ENCODE measurements around the gene SKI.

DNA sequence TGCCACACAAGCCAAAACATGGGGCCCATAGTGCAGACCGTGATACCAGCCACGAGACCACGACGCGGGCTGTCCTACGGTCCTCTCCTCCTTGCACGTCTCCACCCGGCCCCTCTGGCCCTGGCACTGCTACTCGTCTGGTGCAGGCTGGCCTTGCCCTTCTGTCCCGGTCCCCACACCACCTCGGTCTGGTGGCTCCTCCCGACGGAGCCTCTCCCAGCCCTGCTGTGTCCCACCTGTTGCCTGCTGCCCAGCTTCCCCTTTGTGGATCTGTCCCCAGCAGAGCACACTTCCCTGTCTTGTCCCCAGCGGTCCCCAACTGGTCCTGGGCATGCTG lies 112.8 kb downstream of the SKI start:
- TF ChIP-seq, protein P1, sequence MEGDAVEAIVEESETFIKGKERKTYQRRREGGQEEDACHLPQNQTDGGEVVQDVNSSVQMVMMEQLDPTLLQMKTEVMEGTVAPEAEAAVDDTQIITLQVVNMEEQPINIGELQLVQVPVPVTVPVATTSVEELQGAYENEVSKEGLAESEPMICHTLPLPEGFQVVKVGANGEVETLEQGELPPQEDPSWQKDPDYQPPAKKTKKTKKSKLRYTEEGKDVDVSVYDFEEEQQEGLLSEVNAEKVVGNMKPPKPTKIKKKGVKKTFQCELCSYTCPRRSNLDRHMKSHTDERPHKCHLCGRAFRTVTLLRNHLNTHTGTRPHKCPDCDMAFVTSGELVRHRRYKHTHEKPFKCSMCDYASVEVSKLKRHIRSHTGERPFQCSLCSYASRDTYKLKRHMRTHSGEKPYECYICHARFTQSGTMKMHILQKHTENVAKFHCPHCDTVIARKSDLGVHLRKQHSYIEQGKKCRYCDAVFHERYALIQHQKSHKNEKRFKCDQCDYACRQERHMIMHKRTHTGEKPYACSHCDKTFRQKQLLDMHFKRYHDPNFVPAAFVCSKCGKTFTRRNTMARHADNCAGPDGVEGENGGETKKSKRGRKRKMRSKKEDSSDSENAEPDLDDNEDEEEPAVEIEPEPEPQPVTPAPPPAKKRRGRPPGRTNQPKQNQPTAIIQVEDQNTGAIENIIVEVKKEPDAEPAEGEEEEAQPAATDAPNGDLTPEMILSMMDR (IDR thresholded peaks at IDR 0.05; ENCODE audit: low read length) = no peak
- TF ChIP-seq EZH2 (optimal IDR thresholded peaks at IDR 0.05; ENCODE audit: low read depth, low read length) = no peak

All from MM.1S (cell line).